ENCODE measurements around the gene KCNMB4. TPM values are rescaled to one million over a fixed set of nuclear protein-coding genes. Genes with fewer than 3 reads are reported as not detected.

KCNMB4 gene
- total RNA-seq, 4 donors from 2014 or later = 0.18 to 1.9 (median 1.2) TPM; not detected in 1

DNA sequence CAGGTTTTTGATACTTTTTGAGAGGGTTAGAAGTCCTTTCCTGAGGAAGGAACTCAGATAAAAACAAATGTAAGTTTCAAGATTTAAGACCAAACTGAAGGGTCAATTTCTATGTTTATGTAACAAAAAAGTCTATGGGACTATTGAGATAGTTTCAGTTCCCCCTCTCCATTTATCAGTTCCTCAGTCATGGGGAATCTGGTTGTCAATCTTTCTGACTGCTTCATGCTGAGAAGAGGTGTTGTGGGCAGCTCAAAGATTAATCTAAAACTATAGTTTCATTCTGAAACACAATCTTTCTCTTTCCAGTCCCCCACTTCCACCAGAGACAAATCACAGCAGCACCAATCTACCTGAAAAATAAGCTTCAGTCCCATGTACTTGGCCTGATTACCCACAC is 93.7 kb downstream of the KCNMB4 start:
- intact Hi-C loops (cut with DNase I) = no loop called here
- H3K4me3 ChIP-seq = no peak overlapping the region
- no peak overlapping the region for H3K27ac ChIP-seq
- H3K4me1 ChIP-seq = no peaks in the 10 kb centered on the region
- no peaks in the 10 kb centered on the region for H3K27me3 ChIP-seq
- DNase-seq = no peak
- no peak for TF ChIP-seq POLR2A (IDR thresholded peaks at IDR 0.05)
- TF ChIP-seq, protein P1, sequence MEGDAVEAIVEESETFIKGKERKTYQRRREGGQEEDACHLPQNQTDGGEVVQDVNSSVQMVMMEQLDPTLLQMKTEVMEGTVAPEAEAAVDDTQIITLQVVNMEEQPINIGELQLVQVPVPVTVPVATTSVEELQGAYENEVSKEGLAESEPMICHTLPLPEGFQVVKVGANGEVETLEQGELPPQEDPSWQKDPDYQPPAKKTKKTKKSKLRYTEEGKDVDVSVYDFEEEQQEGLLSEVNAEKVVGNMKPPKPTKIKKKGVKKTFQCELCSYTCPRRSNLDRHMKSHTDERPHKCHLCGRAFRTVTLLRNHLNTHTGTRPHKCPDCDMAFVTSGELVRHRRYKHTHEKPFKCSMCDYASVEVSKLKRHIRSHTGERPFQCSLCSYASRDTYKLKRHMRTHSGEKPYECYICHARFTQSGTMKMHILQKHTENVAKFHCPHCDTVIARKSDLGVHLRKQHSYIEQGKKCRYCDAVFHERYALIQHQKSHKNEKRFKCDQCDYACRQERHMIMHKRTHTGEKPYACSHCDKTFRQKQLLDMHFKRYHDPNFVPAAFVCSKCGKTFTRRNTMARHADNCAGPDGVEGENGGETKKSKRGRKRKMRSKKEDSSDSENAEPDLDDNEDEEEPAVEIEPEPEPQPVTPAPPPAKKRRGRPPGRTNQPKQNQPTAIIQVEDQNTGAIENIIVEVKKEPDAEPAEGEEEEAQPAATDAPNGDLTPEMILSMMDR (IDR thresholded peaks at IDR 0.05) = no peak
- H3K9me3 ChIP-seq = peaks cover 0 to 4% (median 0%) of the 10 kb centered on the region in 3 donors
- H3K36me3 ChIP-seq = no peaks in the 10 kb centered on the region

DNA sequence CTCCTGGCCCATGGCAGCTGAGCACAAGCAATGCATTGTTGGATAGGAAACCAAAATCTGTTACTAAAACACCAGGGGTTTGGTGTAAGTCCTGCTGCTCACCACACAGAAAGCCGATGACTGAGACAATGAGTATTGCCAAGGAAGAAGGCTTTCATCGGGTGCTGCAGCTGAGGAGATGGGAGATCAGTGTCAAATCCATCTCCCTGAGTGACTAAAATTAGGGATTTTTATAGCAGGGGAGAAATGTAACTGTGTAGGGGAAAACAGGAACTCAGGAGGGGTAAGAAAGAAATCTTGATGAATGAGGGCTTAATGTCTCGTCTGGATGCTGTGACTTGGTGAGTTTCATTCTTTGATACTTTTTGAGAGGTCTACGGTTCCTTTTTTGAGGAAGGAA is 97.9 kb downstream of the KCNMB4 start:
- Histone ChIP-seq H3K36me3 (no peaks in the 10 kb centered on the region), H3K4me3 (no peak overlapping the region), H3K27ac (no peak overlapping the region), H3K9me3 (peaks cover 0 to 4% (median 0%) of the 10 kb centered on the region in 3 donors), H3K4me1 (no peaks in the 10 kb centered on the region), H3K27me3 (no peaks in the 10 kb centered on the region)
- 87 to 89% methylated on average over 4 of the region's 4 CpGs for WGBS, 2 donors
- intact Hi-C loops (cut with DNase I) = no loop called here
- DNase-seq = no peak
- TF ChIP-seq, protein P1 (IDR thresholded peaks at IDR 0.05) = no peak
- no peak for TF ChIP-seq POLR2A (IDR thresholded peaks at IDR 0.05)

DNA sequence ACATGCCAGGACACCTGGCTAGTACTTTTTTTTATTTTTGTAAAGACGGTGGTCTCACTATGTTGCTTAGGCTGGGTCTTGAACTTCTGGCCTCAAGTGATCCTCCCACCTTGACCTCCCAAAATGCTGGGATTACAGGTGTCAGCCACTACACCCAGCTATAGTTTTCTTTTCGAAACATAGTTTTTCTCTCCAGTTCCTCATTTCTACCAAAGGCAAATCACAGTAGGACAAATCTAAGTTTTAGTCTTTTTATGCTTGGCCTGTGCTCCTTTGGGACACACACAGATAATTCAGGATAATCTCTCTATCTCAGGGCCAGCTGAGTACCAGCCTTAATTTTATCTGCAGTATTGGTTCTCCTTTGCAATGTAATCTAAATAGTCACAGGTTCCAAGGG is 100.7 kb downstream of the KCNMB4 start:
- DNase-seq = no peak
- peaks cover 0 to 4% (median 0%) of the 10 kb centered on the region in 3 donors for H3K9me3 ChIP-seq
- H3K27me3 ChIP-seq = no peaks in the 10 kb centered on the region
- 81 to 84% methylated on average over 2 of the region's 2 CpGs for WGBS, 2 donors
- intact Hi-C loops (cut with DNase I) = no loop called here
- no peak overlapping the region for H3K4me3 ChIP-seq
- no peak overlapping the region for H3K27ac ChIP-seq
- no peaks in the 10 kb centered on the region for H3K4me1 ChIP-seq
- H3K36me3 ChIP-seq = no peaks in the 10 kb centered on the region
- TF ChIP-seq, protein P1 (IDR thresholded peaks at IDR 0.05) = no peak
- no peak for TF ChIP-seq POLR2A (IDR thresholded peaks at IDR 0.05)

DNA sequence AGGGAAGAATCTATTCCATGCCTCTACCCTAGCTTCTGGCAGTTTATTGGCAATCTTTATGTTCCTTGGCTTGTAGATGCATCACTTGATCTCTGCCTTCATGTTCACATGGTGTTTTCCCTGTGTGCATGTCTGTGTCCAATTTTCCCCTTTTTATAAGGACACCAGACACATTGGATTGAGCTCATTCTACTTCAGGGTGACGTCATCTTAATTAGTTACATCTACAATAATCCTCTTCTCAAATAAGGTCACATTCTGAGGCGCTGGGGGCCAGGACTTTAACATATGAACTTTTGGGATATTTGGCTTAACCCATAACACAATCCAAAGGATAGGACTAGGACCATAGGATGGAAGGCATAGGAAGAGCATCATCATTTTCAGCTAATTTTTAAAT is 101.4 kb downstream of the KCNMB4 start:
- Histone ChIP-seq H3K4me3 (no peak overlapping the region), H3K27ac (no peak overlapping the region), H3K9me3 (peaks cover 0 to 4% (median 0%) of the 10 kb centered on the region in 3 donors), H3K36me3 (no peaks in the 10 kb centered on the region), H3K4me1 (no peaks in the 10 kb centered on the region), H3K27me3 (no peaks in the 10 kb centered on the region)
- WGBS, 2 donors = 84 to 100% methylated on average over 2 of the region's 2 CpGs
- TF ChIP-seq, protein P1 (IDR thresholded peaks at IDR 0.05) = no peak
- no peak for TF ChIP-seq POLR2A (IDR thresholded peaks at IDR 0.05)
- no peak for DNase-seq
- intact Hi-C loops (cut with DNase I) = no loop called here

DNA sequence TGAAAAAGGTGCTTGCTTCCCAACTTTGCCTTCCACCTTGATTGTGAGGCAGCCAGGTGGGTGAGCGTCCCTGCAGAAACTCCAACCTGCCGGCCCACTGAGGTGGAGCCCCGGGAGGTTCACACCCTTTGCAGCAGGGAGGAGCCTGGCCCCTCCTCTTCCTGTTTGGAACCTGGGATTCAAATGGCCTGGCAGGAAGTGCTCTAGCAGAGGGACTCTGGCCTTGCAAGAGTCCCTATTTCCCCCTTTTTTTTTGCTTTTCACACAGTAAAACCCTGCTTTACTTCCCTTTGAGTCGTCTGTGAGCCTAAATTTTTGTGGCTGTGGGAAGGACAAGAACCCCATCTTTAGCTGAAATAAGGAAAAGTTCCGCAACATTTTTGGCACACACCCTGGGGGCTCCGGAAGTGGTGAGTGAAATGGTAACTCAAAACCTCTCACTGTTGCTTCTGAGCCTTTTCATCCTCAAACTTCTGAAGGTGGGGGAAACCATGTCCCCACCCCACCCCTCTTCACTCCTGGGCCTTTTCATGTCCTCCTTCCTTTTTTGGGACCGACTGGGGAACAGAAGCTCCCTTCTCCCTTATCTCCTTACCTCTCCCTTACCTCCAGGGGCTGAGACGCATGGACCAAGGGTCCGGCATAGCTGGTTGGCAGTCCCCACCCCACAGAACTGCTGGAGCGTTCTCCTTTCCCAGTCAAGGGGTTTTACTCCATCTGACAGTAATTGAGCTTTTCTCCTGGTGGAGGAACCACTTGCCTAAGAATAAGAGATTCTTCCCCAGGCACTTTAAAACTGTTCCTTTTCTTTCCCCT is 102.0 kb downstream of the KCNMB4 start:
- no peaks in the 10 kb centered on the region for H3K4me1 ChIP-seq
- H3K27ac ChIP-seq = no peak overlapping the region
- peaks cover 0 to 4% (median 0%) of the 10 kb centered on the region in 3 donors for H3K9me3 ChIP-seq
- 49 to 89% methylated on average over 10 of the region's 10 CpGs for WGBS, 2 donors
- DNase-seq = no peak
- no peaks in the 10 kb centered on the region for H3K27me3 ChIP-seq
- no peaks in the 10 kb centered on the region for H3K36me3 ChIP-seq
- no peak overlapping the region for H3K4me3 ChIP-seq
- intact Hi-C loops (cut with DNase I) = no loop called here
- TF ChIP-seq, protein P1 (IDR thresholded peaks at IDR 0.05) = no peak
- no peak for TF ChIP-seq POLR2A (IDR thresholded peaks at IDR 0.05)
